Panc1 (cell line): ENCODE data around the gene EIF5A. TPM values are rescaled to one million over a fixed set of nuclear protein-coding genes. Genes with fewer than 3 reads are reported as not detected.

ENCODE experiments used
- ATAC-seq: fragments of 200-7000 bp; cut with Tn5 transposase; 2 replicates; pipeline ENCODE4 v1.9.1; 2020; ENCODE audit warnings: mild to moderate bottlenecking, moderate library complexity
- BruUV-seq: library from RNA; stranded (reverse); fragments of 400-500 nt; replicated peaks from 2 replicates; lab custom pipeline; 2021; lab: Mats Ljungman, UMichigan
- CTCF ChIA-PET: fragments of 300-600 bp; sonication (Branson Sonifier 250); formaldehyde crosslinking; loops from one replicate; lab custom pipeline; 2022; ENCODE audit warnings: antibody characterized with exemption; lab: Charles Lee
- POLR2A ChIA-PET: fragments of 300-600 bp; sonication (Branson Sonifier 250); formaldehyde crosslinking; loops from one replicate; lab custom pipeline; 2022; ENCODE audit warnings: antibody characterized with exemption; lab: Charles Lee
- DNase-seq: peaks from one replicate; pipeline ENCODE4 v3.0.0-alpha.2; 2010; ENCODE audit warnings: low read depth, low spot score
- H3K27ac ChIP-seq: 2 replicates; pipeline ENCODE4 v1.5.1; 2011; ENCODE audit warnings: mild to moderate bottlenecking, low read length, inconsistent platforms
- H3K27me3 ChIP-seq: fragments of 200-500 bp; sonication (Bioruptor generic); 2 replicates; pipeline ENCODE4 v1.6.0; 2014; ENCODE audit warnings: low read length, inconsistent platforms; ENCODE audit not compliant: control insufficient read depth, insufficient read depth
- H3K36me3 ChIP-seq: fragments of 200-500 bp; sonication (Bioruptor generic); 2 replicates; pipeline ENCODE4 v1.5.1; 2014; ENCODE audit warnings: inconsistent platforms, mild to moderate bottlenecking, low read length, moderate library complexity; ENCODE audit not compliant: control insufficient read depth, insufficient read depth
- H3K4me1 ChIP-seq: 2 replicates; pipeline ENCODE4 v1.5.1; 2011; ENCODE audit warnings: inconsistent platforms, mild to moderate bottlenecking, low read length, moderate library complexity; ENCODE audit not compliant: control insufficient read depth, insufficient read depth
- H3K4me3 ChIP-seq, 2 experiments: 2 replicates each; pipeline ENCODE4 v1.5.1; 2011 to 2012; ENCODE audit warnings: low read depth in 2 of 2, low read length in 2 of 2, mild to moderate bottlenecking in 2 of 2, inconsistent platforms in 1 of 2, moderate library complexity in 1 of 2
- H3K9me3 ChIP-seq: fragments of 200-500 bp; sonication (Bioruptor generic); 2 replicates; pipeline ENCODE4 v1.5.1; 2014; ENCODE audit warnings: low read depth, mild to moderate bottlenecking, inconsistent platforms, low read length, moderate library complexity; ENCODE audit not compliant: control insufficient read depth, insufficient read depth
- CTCF ChIP-seq: fragments of 450-650 bp; IDR thresholded peaks from 2 replicates; pipeline ENCODE4 v1.5.1; 2017; ENCODE audit warnings: mild to moderate bottlenecking
- POLR2AphosphoS5 ChIP-seq: IDR thresholded peaks from 2 replicates; pipeline ENCODE4 v1.6.1; 2012; ENCODE audit warnings: mild to moderate bottlenecking, low read depth, low read length, moderate library complexity
- REST ChIP-seq, 2 experiments: IDR thresholded peaks; 2 replicates each; pipeline ENCODE4 v1.6.1; 2011 to 2012; ENCODE audit warnings: low read depth in 2 of 2, control low read depth in 1 of 2, low read length in 1 of 2, mild to moderate bottlenecking in 1 of 2, moderate library complexity in 1 of 2; ENCODE audit not compliant: insufficient read depth in 1 of 2
- SIN3A ChIP-seq: IDR thresholded peaks from 2 replicates; pipeline ENCODE4 v1.6.1; 2012; ENCODE audit warnings: low read depth, mild to moderate bottlenecking, low read length, moderate library complexity, borderline replicate concordance; ENCODE audit not compliant: insufficient read depth
- TCF7L2 ChIP-seq: IDR thresholded peaks from 2 replicates; pipeline ENCODE4 v1.6.1; 2011; ENCODE audit warnings: mild to moderate bottlenecking, low read depth, low read length, inconsistent platforms
- in situ Hi-C: cut with HindIII; loops from 2 replicates; pipeline ENCODE4 v1.10.0; 2016; ENCODE audit warnings: low sequenced_read_pairs, low pct_unique_long_range_greater_than_20kb
- intact Hi-C: fragments of 100-400 bp; cut with micrococcal nuclease; formaldehyde crosslinking; loops from one replicate; pipeline ENCODE4 v1.10.0; 2022; ENCODE audit not compliant: unreplicated experiment
- total RNA-seq: library from RNA; stranded (reverse); gene quantifications from one replicate; pipeline ENCODE4 v1.2.1, GENCODE V29; 2021; ENCODE audit not compliant: unreplicated experiment

EIF5A gene
- total RNA-seq, 1 experiment from 2014 or later, result 728 TPM

GRCh38 chr17:7259555-7259889, 47.9 kb upstream of the EIF5A start:
- intact Hi-C loops, result no loop called here
- ATAC-seq, result no peak
- TF ChIP-seq TCF7L2 (no peak), POLR2AphosphoS5 (no peak), CTCF (no peak)
- no TSS peak for BruUV-seq
- ChIA-PET CTCF (interaction anchor here (0.7 kb wide), 1 partner anchor 1763 kb away, joined by 6 read pairs; no protein-coding TSS in a partner anchor), POLR2A (no interaction called here)
- peaks cover 7% of the 10 kb centered on the region for H3K36me3 ChIP-seq
- peak overlapping the region; percentile 48; the same call in 1 of the 2 replicates for H3K27ac ChIP-seq
- no peaks in the 10 kb centered on the region for H3K9me3 ChIP-seq
- in situ Hi-C loops, result no loop called here
- H3K27me3 ChIP-seq, result no peaks in the 10 kb centered on the region
- H3K4me3 ChIP-seq, result no peak overlapping the region
- DNase-seq, result no peak
- peaks cover 22% of the 10 kb centered on the region for H3K4me1 ChIP-seq

GRCh38 chr17:7260151-7260550, 47.3 kb upstream of the EIF5A start:
- TSS peak; percentile 71 for BruUV-seq
- no peaks in the 10 kb centered on the region for H3K27me3 ChIP-seq
- H3K36me3 ChIP-seq, result peaks cover 3% of the 10 kb centered on the region
- in situ Hi-C loops, result no loop called here
- TF ChIP-seq CTCF (no peak), POLR2AphosphoS5 (no peak), REST (IDR thresholded peaks at IDR 0.05; ENCODE audit: insufficient read depth in 1 of 2, low read depth in 2 of 2, low read length in 1 of 2) (no peak), SIN3A (no peak), TCF7L2 (no peak)
- DNase-seq (no peak), ATAC-seq (0 out of 2 replicates have a peak, but pooled peaks have one; percentile 4)
- intact Hi-C loops, result no loop called here
- H3K4me1 ChIP-seq, result peaks cover 22% of the 10 kb centered on the region
- ChIA-PET POLR2A (no interaction called here), CTCF (no interaction called here)
- peak overlapping the region; percentile 50 to 65; a peak in 3 of 4 replicates for H3K4me3 ChIP-seq
- no peaks in the 10 kb centered on the region for H3K9me3 ChIP-seq
- peak overlapping the region; percentile 77 for H3K27ac ChIP-seq
